Activated CD8-positive, alpha-beta memory T cell treated with anti-CD3 and anti-CD28 coated beads for 36 hours (primary cell): ENCODE measurements around the gene CGB2. TPM values are rescaled to one million over a fixed set of nuclear protein-coding genes. Genes with fewer than 3 reads are reported as not detected.

ENCODE experiments used
- CTCF ChIA-PET: fragments of 350-600 bp; sonication (Branson Sonifier 250); formaldehyde crosslinking; loops from one replicate; lab custom pipeline; 2021; ENCODE audit warnings: antibody characterized with exemption; lab: Charles Lee
- POLR2A ChIA-PET: fragments of 350-600 bp; sonication (Branson Sonifier 250); formaldehyde crosslinking; loops from one replicate; lab custom pipeline; 2021; ENCODE audit warnings: antibody characterized with exemption; lab: Charles Lee
- total RNA-seq, 2 experiments: library from RNA; stranded (reverse); gene quantifications; one replicate each; pipeline ENCODE4 v1.2.3, GENCODE V29; 2021

Gene CGB2
- total RNA-seq, 2 experiments from 2014 or later, result not detected

DNA sequence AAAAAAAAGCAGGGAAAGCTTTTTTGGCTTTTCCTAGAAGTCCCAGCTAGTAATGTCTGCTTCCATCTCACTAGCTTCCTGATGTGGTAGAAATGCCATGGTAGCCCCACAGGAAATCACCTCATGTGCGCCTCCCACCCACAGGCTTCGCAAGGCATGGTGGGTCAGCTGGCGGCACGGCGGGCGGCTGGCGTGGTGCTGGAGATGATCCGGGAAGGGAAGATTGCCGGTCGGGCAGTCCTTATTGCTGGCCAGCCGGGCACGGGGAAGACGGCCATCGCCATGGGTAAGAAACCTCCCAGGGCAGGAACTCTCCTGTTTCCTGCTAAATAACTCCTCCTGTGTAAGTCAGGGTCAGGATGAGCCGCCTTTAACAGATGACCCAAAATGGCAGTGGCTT lies 27.6 kb upstream of the CGB2 start:
- POLR2A ChIA-PET, result interaction anchor here (0.5 to 0.7 kb wide), 3 partner anchors 84 to 212 kb away, joined by 3 to 5 read pairs (median 5); no protein-coding TSS in a partner anchor
- CTCF ChIA-PET, result interaction anchor here (1.0 to 1.2 kb wide), 2 partner anchors 11 to 34 kb away, joined by 5 to 8 read pairs; partner anchors contain the start of gene GYS1

DNA sequence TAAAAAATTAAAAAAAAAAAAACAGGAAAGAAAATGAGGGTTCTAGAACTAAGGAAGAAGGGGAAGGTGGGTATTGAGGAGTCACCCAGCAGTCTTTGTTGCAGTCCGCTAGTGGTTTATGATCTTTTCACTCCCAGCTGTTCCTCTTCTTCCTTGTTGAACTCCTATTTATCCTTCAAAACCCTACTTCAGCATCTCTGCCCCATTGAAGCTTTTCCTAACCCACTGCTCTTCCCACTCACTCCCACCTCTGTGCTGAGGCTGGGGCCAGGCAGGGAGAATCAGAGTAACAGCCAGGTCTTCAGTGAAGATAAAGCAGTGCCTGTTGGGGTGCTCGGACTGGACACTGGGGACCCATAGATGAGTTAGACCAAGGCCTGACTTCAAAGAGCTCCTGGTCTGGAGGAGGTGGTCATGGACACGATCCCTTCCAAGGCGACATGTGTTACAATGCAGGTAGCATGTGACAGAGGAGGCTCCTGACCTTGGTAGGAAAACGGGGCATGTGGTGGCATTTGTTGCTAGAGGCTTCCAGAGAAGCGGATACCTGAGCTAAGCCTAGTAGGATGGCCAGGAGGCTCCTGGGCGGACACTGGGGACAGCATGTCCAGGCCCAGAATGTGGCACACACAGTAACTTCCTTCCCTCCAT lies 26.6 kb upstream of the CGB2 start:
- ChIA-PET CTCF (interaction anchor here (1.2 kb wide), 1 partner anchor 92 kb away, joined by 3 read pairs; no protein-coding TSS in a partner anchor), POLR2A (interaction anchor here (0.8 kb wide), 1 partner anchor 12 kb away, joined by 3 read pairs; the partner anchor contains the start of gene LHB)

DNA sequence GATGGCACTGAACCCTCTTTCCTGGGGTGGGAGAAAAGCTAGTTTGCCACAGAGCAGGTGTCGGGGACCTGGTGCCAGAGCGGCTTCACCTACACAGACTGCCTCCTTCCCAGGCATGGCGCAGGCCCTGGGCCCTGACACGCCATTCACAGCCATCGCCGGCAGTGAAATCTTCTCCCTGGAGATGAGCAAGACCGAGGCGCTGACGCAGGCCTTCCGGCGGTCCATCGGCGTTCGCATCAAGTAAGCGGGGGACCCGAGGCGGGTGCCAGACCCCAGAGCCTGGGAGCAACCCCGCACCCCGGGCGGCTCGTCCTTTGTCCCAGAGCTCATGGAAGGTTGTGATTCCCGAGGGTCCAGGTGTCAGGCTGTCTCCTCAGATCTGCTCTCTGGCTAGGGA lies 24.8 kb upstream of the CGB2 start:
- CTCF ChIA-PET, result no interaction called here
- POLR2A ChIA-PET, result no interaction called here

DNA sequence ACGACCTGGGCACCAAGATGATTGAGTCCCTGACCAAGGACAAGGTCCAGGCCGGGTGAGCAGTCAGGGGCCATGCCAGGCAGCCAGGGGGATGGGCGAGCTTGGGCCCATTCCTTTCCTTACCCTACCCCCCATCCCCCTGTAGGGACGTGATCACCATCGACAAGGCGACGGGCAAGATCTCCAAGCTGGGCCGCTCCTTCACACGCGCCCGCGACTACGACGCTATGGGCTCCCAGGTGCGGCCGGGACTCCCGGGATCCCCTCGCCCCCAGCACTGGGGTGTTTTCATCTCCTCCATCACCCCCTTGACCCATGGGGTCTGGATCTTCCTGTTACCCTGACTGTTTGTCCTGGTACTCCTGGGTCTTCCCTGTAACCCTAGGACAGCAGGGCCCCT lies 21.9 kb upstream of the CGB2 start:
- POLR2A ChIA-PET, result no interaction called here
- CTCF ChIA-PET, result interaction anchor here (3.1 kb wide), 1 partner anchor 11 kb away, joined by 12 read pairs; no protein-coding TSS in a partner anchor

- ChIA-PET POLR2A (no interaction called here), CTCF (interaction anchor here (3.1 kb wide), 1 partner anchor 11 kb away, joined by 12 read pairs; no protein-coding TSS in a partner anchor)
Observed at GRCh38 chr19:49010453-49010852, 21.2 kb upstream of the CGB2 start.

DNA sequence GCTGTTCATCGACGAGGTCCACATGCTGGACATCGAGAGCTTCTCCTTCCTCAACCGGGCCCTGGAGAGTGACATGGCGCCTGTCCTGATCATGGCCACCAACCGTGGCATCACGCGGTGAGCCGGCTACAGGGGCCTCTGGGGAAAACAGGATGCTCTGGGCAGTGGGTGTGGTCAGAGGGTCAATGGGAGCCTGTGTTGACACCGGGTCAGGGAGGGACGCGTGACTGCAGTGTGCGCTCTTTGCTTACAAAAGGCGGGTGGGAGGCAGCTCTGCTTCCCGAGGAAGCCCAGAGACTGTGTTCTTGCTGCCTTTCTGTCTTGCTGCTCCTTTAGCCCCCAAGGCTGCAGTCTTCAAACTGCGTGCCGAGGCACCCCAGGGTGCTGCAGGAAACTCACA lies 20.5 kb upstream of the CGB2 start:
- CTCF ChIA-PET, result no interaction called here

GRCh38 chr19:49014123-49014869 lies 17.4 kb upstream of the CGB2 start:
- POLR2A ChIA-PET, result no interaction called here
- CTCF ChIA-PET, result interaction anchor here (0.9 to 1.0 kb wide), 2 partner anchors 14 to 21 kb away, joined by 3 read pairs; partner anchors contain the start of genes GYS1 and RUVBL2

More for the DNA sequence above, 20.5 kb upstream of the CGB2 start:
- POLR2A ChIA-PET, result no interaction called here

DNA sequence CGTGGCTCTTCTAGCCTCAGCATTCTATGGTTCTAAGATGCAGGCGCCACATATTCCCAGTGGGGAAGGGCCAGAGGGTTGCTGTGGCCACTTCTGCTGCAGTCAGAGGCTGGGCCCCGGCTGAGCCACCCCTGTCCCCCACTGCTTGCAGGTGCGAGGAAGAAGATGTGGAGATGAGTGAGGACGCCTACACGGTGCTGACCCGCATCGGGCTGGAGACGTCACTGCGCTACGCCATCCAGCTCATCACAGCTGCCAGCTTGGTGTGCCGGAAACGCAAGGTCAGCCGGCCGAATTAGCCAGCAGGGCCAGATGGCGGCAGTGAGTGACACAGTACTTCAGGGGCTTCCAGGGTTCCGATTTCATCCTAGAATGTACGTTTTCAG lies 16.8 kb upstream of the CGB2 start:
- CTCF ChIA-PET, result no interaction called here
- POLR2A ChIA-PET, result no interaction called here

DNA sequence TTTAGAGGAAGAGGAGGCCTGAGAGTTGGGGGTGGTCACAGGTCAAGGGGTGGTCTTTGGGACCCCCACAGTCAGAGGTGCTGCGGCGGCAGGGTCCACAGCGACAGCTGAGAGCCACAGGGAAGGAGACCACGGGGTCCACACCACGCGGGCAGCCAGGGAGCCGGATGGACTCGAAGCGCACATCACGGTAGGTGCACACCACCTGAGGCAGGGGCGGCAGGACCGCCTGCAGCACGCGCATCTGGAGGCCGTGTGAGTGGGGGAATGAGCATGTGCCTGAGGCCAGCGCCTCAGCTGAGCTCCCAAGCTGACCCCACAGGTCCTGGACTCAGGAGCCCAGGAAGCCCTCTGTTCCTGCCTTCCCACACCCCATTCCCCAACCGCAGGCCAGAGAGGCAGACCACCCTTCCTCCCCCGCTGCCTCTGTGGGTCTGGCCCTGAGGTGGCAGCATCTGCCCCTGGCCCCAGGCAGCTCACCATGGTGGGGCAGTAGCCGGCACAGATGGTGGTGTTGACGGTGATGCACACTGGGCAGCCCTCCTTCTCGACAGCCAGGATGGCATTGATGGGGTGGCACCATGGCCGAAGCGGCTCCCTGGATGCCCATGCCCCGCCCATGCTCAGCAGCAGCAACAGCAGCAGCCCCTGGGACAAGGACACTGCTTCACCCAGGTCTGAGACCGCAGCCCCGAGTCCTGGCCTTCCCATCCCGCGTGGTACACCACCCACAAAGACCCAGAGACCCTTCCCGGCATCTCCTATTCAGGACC lies 15.4 kb upstream of the CGB2 start:
- ChIA-PET CTCF (interaction anchor here (0.8 kb wide), 1 partner anchor 17 kb away, joined by 4 read pairs; no protein-coding TSS in a partner anchor), POLR2A (interaction anchor here (1.0 kb wide), 1 partner anchor 11 kb away, joined by 3 read pairs; no protein-coding TSS in a partner anchor)

DNA sequence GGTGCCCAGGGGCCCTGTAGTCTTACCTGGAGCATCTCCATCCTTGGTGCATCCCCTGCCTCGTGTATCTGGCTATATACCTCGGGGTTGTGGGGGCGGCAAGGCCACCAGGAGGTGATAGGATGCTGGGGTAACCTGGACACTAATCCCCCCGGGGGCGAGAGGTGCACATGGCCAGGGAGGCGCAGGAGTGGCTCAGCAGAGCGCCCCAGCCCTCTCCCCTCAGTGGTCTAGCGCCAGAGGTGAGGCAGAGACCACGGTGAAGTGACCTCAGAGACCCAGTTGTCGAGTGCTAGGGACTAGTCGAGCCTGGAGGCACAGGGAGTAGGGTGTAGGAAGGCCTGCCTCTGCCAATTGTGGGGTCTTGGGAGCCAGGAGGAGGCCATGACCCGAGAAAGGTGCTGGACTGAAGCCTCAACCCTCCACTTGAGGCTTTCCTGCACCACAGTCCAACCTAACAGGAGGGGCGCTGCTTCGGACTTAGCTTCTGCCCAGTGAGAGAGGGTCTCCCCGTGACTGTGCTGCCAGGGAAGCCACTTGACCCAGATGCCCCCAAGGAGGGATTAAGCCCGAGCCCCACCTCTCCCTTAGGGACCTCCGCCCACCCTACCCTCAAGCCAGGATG lies 14.5 kb upstream of the CGB2 start, which contains the start of gene LHB:
TSS of gene LHB (minus strand) at position 51 of the 625 bp plus-strand sequence. CDS start at position 41, 10 bp downstream.
- ChIA-PET CTCF (interaction anchor here (0.6 to 1.5 kb wide), 2 partner anchors 17 to 296 kb away, joined by 4 to 7 read pairs; no protein-coding TSS in a partner anchor), POLR2A (interaction anchor here (1.0 kb wide), 1 partner anchor 12 kb away, joined by 3 read pairs; no protein-coding TSS in a partner anchor)

DNA sequence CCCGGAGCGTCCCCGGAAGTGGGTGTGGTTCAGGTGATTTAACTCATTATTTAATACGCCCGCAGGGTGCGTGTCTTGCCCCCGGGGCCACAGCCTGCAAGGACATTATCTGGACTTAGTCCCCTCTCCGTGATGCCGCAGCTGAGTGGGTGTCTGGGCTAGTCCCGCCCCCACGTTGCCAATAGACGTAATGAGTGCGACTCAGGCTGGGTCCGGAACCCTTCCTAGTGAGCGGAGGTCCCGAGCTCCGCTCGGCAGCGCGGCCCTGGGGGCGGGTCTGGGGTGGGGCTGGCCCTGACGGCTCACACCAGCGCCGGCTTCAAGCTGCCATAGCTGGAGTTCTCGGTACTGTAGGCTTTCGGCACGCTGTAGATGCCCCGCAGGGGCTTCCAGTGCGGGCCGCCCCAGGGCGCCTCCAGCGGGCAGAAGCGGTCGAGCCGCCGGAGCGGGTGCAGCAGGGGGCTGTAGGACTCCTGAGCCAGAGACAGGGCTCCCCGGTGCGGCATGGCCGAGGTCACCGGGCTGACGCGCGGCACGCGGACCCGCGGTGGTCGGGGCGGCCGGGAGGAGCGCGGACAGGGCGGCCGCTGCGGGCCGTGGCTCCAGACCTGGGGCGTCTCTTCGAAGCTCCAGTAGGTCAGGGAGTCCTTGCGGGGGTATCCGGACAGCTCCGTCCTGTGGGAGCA lies 13.9 kb upstream of the CGB2 start:
- ChIA-PET POLR2A (interaction anchor here (0.8 kb wide), 1 partner anchor 102 kb away, joined by 4 read pairs; no protein-coding TSS in a partner anchor), CTCF (interaction anchor here (0.6 to 1.5 kb wide), 2 partner anchors 18 to 295 kb away, joined by 4 to 7 read pairs; no protein-coding TSS in a partner anchor)

DNA sequence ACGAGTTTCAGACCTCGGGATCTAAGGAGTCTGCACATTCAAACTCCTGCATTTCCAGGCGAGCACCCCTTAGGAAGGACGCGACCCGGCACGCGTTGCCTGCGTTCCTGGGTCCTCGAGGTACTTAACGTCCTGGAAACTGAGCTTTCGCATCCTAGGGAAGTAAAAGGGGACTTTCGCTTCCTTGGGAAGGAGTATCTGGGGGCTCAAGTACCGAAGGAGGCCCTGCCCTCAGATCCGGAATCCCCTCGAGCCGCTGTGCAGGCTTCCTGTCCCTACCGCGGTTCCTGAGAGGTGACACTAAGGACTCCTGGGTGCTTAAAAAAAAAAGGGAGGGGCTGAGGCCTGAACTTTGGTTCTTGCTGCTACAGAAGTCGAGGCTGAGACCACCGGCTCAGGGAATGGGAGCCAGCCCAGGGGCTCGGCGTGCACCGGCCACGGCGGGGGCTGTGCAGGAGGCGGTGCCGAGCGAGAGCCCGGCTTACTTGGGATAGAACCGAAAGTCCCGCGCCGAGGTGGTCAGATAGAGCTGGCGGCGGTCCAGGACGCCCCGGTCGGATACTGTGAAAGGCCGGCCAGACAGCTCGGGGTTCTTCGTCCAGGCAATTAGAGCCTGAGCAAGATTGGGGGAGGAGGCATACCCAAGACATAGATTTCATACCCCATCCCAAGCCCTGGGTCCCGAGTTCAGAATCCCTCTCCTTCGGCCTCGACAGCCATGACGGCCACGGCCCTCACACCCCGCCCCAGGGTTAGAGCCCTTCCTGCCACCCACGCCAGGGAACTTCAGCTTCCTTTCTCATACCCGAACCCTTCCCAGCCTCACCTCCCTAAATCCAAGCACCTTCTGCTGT lies 13.1 kb upstream of the CGB2 start:
- POLR2A ChIA-PET, result interaction anchor here (0.7 to 0.8 kb wide), 2 partner anchors 37 to 102 kb away, joined by 4 read pairs; no protein-coding TSS in a partner anchor
- CTCF ChIA-PET, result interaction anchor here (1.0 to 1.5 kb wide), 2 partner anchors 18 to 37 kb away, joined by 3 to 7 read pairs; no protein-coding TSS in a partner anchor

DNA sequence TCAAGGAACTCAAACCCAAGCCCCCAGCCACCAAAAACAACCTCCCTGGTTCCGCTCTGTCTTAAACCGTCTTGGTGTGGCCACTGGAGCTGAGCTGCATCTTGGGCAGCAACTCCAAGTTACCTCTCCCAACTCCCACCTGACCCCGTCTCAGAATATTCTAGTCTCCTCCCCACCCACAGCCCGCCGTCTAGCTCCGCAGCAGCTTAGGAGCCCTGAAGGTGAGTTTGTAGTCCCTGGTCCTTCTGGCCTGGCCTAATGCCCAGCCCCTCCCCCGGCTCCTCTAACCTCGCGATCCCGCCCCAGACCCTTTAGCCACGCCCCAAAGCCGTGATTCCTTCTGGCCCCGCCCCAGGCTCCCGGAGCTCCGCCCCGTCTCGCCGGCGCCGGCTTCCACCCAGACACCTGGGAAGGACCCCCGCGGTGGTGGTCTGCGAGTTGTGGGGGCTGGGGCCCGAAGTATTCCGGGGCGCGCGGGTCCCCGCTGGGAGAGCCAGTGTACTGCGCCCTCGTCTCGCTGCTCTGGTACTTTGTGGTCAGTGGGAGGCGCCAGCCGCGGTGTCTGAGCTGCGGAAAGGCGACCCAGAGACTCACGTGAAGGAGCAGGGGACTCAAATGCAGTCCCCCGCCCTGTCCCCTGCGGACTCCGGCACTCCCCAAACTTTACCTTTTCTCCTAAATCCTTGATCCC lies 12.3 kb upstream of the CGB2 start:
- CTCF ChIA-PET, result interaction anchor here (0.9 to 1.1 kb wide), 3 partner anchors 19 to 37 kb away, joined by 3 to 4 read pairs (median 3); no protein-coding TSS in a partner anchor
- POLR2A ChIA-PET, result interaction anchor here (0.5 to 0.7 kb wide), 2 partner anchors 36 to 90 kb away, joined by 3 to 4 read pairs; no protein-coding TSS in a partner anchor

DNA sequence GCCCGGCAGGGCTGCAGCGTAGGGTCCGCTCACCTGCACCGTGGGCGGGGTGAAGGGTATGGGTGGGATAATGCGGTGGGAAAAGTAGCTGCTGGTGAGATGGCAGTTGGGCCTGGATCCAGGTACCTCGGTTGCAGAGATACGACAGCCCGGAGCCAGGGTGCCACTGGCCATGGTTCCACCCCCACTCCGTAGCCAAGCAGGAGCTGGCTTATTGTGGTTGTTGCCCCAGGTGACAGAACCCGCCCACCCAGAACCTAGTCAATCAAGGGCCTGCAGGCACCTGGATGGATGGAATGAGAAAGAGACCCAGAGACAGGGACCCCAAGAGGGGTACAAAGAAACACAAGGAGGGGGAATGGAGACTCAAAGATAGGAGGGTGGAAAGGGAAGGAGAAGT lies 11.3 kb upstream of the CGB2 start:
- POLR2A ChIA-PET, result no interaction called here
- CTCF ChIA-PET, result interaction anchor here (1.1 kb wide), 1 partner anchor 20 kb away, joined by 4 read pairs; no protein-coding TSS in a partner anchor

- POLR2A ChIA-PET, result no interaction called here
Observed at GRCh38 chr19:49020931-49021895, 10.5 kb upstream of the CGB2 start.

More at GRCh38 chr19:49020931-49021895, 10.5 kb upstream of the CGB2 start:
- CTCF ChIA-PET, result interaction anchor here (1.1 kb wide), 1 partner anchor 21 kb away, joined by 4 read pairs; no protein-coding TSS in a partner anchor
